ENCODE results near the gene FDPS. TPM values are rescaled to one million over a fixed set of nuclear protein-coding genes. Genes with fewer than 3 reads are reported as not detected.

The FDPS gene
- total and polyA plus RNA-seq, 2 experiments from 2014 or later: 284 to 347 TPM

- Histone ChIP-seq H3K79me2 (peaks cover 25% of the 10 kb centered on the region), H3K4me3 (peak within 1 kb of the TSS; percentile 50), H3K27ac (peak within 1 kb of the TSS; percentile 54), H3K4me1 (ENCODE audit: insufficient read depth) (peaks cover 6% of the 10 kb centered on the region), H2AFZ (peak within 1 kb of the TSS; percentile 20), H3K36me3 (replicated peaks; ENCODE audit: insufficient read depth, low read depth) (no peaks in the 10 kb centered on the region), H3K4me2 (peak within 1 kb of the TSS; percentile 98), H3K9me2 (replicated peaks; ENCODE audit: insufficient read depth) (no peaks in the 10 kb centered on the region), H4K20me1 (ENCODE audit: insufficient read depth, poor library complexity, severe bottlenecking) (no peaks in the 10 kb centered on the region), H3K27me3 (no peaks in the 10 kb centered on the region), H3K9me3 (ENCODE audit: low read depth) (no peaks in the 10 kb centered on the region)
- peak; percentile 98 for DNase-seq (ENCODE audit: low spot score)
- TF ChIP-seq EZH2 (IDR thresholded peaks at IDR 0.05; ENCODE audit: borderline replicate concordance): no peak
- no peak for TF ChIP-seq EZH2phosphoT487 (IDR thresholded peaks at IDR 0.05; ENCODE audit: low read depth, severe bottlenecking, unreplicated experiment)
- no peak for TF ChIP-seq CTCF (IDR thresholded peaks at IDR 0.05; ENCODE audit: poor library complexity)
- 1% methylated on average over 47 of the region's 47 CpGs for WGBS (ENCODE audit: low lambda C conversion rate, missing lambda C conversion rate)
Measured at GRCh38 chr1:155261852-155262673, 46.6 kb upstream of the FDPS start, which contains the start of gene SCAMP3. SCAMP3 (minus strand) TSS chr1:155262360; CDS start chr1:155262151, 209 bp downstream.

GRCh38 chr1:155263067-155263466, 45.6 kb upstream of the FDPS start:
- Histone ChIP-seq H3K27me3 (no peaks in the 10 kb centered on the region), H3K79me2 (peaks cover 25% of the 10 kb centered on the region), H3K4me2 (no peak overlapping the region), H4K20me1 (ENCODE audit: insufficient read depth, poor library complexity, severe bottlenecking) (no peaks in the 10 kb centered on the region), H3K9me2 (replicated peaks; ENCODE audit: insufficient read depth) (no peaks in the 10 kb centered on the region), H3K4me3 (no peak overlapping the region), H3K4me1 (ENCODE audit: insufficient read depth) (peaks cover 6% of the 10 kb centered on the region), H2AFZ (no peak overlapping the region), H3K36me3 (replicated peaks; ENCODE audit: insufficient read depth, low read depth) (no peaks in the 10 kb centered on the region), H3K9me3 (ENCODE audit: low read depth) (no peaks in the 10 kb centered on the region), H3K27ac (peak overlapping the region; percentile 44)
- TF ChIP-seq EZH2phosphoT487 (IDR thresholded peaks at IDR 0.05; ENCODE audit: low read depth, severe bottlenecking, unreplicated experiment) (no peak), CTCF (IDR thresholded peaks at IDR 0.05; ENCODE audit: poor library complexity) (no peak), EZH2 (IDR thresholded peaks at IDR 0.05; ENCODE audit: borderline replicate concordance) (no peak)
- DNase-seq (ENCODE audit: low spot score): no peak
- WGBS (ENCODE audit: low lambda C conversion rate, missing lambda C conversion rate): 96% methylated on average over 11 of the region's 11 CpGs

- Histone ChIP-seq H3K4me2 (no peak overlapping the region), H3K9me3 (ENCODE audit: low read depth) (no peaks in the 10 kb centered on the region), H3K27ac (no peak overlapping the region), H3K27me3 (no peaks in the 10 kb centered on the region), H2AFZ (no peak overlapping the region), H4K20me1 (ENCODE audit: insufficient read depth, poor library complexity, severe bottlenecking) (peaks cover 4% of the 10 kb centered on the region), H3K9me2 (replicated peaks; ENCODE audit: insufficient read depth) (no peaks in the 10 kb centered on the region), H3K36me3 (replicated peaks; ENCODE audit: insufficient read depth, low read depth) (no peaks in the 10 kb centered on the region), H3K79me2 (peaks cover 26% of the 10 kb centered on the region), H3K4me1 (ENCODE audit: insufficient read depth) (no peaks in the 10 kb centered on the region), H3K4me3 (no peak overlapping the region)
- TF ChIP-seq EZH2phosphoT487 (IDR thresholded peaks at IDR 0.05; ENCODE audit: low read depth, severe bottlenecking, unreplicated experiment) (no peak), CTCF (IDR thresholded peaks at IDR 0.05; ENCODE audit: poor library complexity) (no peak), EZH2 (IDR thresholded peaks at IDR 0.05; ENCODE audit: borderline replicate concordance) (no peak)
- DNase-seq (ENCODE audit: low spot score): no peak
- 92% methylated on average over 6 of the region's 6 CpGs for WGBS (ENCODE audit: low lambda C conversion rate, missing lambda C conversion rate)
Measured at GRCh38 chr1:155266553-155266952, 42.1 kb upstream of the FDPS start.
